GM21723 (cell line): ENCODE data around the gene GRIK4.
A peak's percentile ranks its signal among the peaks of the same experiment; 100 is the strongest.

Experiments used
- ATAC-seq: cut with Tn5 transposase; IDR thresholded peaks from one replicate; pipeline ENCODE4 v1.9.1; 2021; ENCODE audit warnings: mild to moderate bottlenecking, moderate library complexity; ENCODE audit not compliant: unreplicated experiment

Gene GRIK4

GRCh38 chr11:120629407-120630080 lies 118.0 kb downstream of the GRIK4 start:
- no peak for ATAC-seq

GRCh38 chr11:120630122-120630521 lies 118.6 kb downstream of the GRIK4 start:
- no peak for ATAC-seq

GRCh38 chr11:120632579-120632978 lies 121.0 kb downstream of the GRIK4 start:
- ATAC-seq = peak; percentile 54

- no peak for ATAC-seq
Measured at GRCh38 chr11:120633616-120634393, 122.3 kb downstream of the GRIK4 start.

- no peak for ATAC-seq
Measured at GRCh38 chr11:120634706-120635105, 123.2 kb downstream of the GRIK4 start.

GRCh38 chr11:120635136-120635810 lies 123.7 kb downstream of the GRIK4 start:
- ATAC-seq = no peak

- no peak for ATAC-seq
Measured at GRCh38 chr11:120637131-120637530, 125.6 kb downstream of the GRIK4 start.

- ATAC-seq = no peak
Measured at GRCh38 chr11:120642196-120642894, 130.8 kb downstream of the GRIK4 start.

GRCh38 chr11:120643284-120643683 lies 131.7 kb downstream of the GRIK4 start:
- no peak for ATAC-seq

- no peak for ATAC-seq
Measured at GRCh38 chr11:120645639-120646038, 134.1 kb downstream of the GRIK4 start.

GRCh38 chr11:120646206-120646605 lies 134.7 kb downstream of the GRIK4 start:
- no peak for ATAC-seq

GRCh38 chr11:120647681-120648080 lies 136.1 kb downstream of the GRIK4 start:
- ATAC-seq = no peak

- no peak for ATAC-seq
Measured at GRCh38 chr11:120648771-120649170, 137.2 kb downstream of the GRIK4 start.

GRCh38 chr11:120649316-120649715 lies 137.8 kb downstream of the GRIK4 start:
- ATAC-seq = no peak

- ATAC-seq = no peak
Measured at GRCh38 chr11:120651396-120651795, 139.8 kb downstream of the GRIK4 start.

- ATAC-seq = no peak
Measured at GRCh38 chr11:120651836-120652235, 140.3 kb downstream of the GRIK4 start.

GRCh38 chr11:120652705-120653335 lies 141.3 kb downstream of the GRIK4 start:
- ATAC-seq = no peak

GRCh38 chr11:120655589-120655988 lies 144.0 kb downstream of the GRIK4 start:
- ATAC-seq = no peak

GRCh38 chr11:120657306-120658070 lies 145.9 kb downstream of the GRIK4 start:
- peak; percentile 68 for ATAC-seq

- no peak for ATAC-seq
Measured at GRCh38 chr11:120658071-120658423, 146.5 kb downstream of the GRIK4 start.
